CD4-positive, CD25-positive, alpha-beta regulatory T cell (primary cell): ENCODE data around the gene OSBPL3. TPM values are rescaled to one million over a fixed set of nuclear protein-coding genes. Genes with fewer than 3 reads are reported as not detected.

Experiments used
- ATAC-seq, 2 donors: fragments of 150-1000 bp; cut with Tn5 transposase; one replicate each; pipeline ENCODE4 v1.10.0; 2021; ENCODE audit warnings: low read depth in 2 of 2, moderate number of reproducible peaks in 2 of 2, moderate library complexity in 1 of 2
- DNase-seq, 3 donors: peaks; one replicate each; pipeline versions ENCODE4 v3.0.0 to v3.0.0-alpha.2; 2012 to 2022; ENCODE audit warnings: mixed read lengths in 1 of 3
- H3K27ac ChIP-seq: one replicate; pipeline ENCODE4 v1.7.0; 2013; ENCODE audit warnings: mild to moderate bottlenecking, low read length; ENCODE audit not compliant: insufficient read depth, poor library complexity, severe bottlenecking
- H3K27me3 ChIP-seq: one replicate; pipeline ENCODE4 v1.7.0; 2013; ENCODE audit warnings: low read length; ENCODE audit not compliant: control insufficient read depth, insufficient read depth
- H3K36me3 ChIP-seq: one replicate; pipeline ENCODE4 v1.7.0; 2013; ENCODE audit warnings: mild to moderate bottlenecking, low read length, moderate library complexity; ENCODE audit not compliant: control insufficient read depth, insufficient read depth
- H3K4me1 ChIP-seq: 2 replicates; pipeline ENCODE4 v1.7.0; 2013; ENCODE audit warnings: mild to moderate bottlenecking, low read length; ENCODE audit not compliant: insufficient read depth, control insufficient read depth, poor library complexity, severe bottlenecking
- H3K4me3 ChIP-seq: one replicate; pipeline ENCODE4 v1.7.0; 2013; ENCODE audit warnings: low read depth, mild to moderate bottlenecking, low read length, moderate library complexity
- H3K9me3 ChIP-seq, 2 experiments: 1 replicate in 1 of 2; 2 replicates in 1 of 2; pipeline ENCODE4 v1.7.0; 2013; ENCODE audit warnings: low read length in 2 of 2, mild to moderate bottlenecking in 1 of 2, moderate library complexity in 1 of 2; ENCODE audit not compliant: control insufficient read depth in 2 of 2
- H3K27ac Mint-ChIP-seq, 3 donors: one replicate each; pipeline ENCODE4 v1.8.0; 2020 to 2022; ENCODE audit warnings: mild to moderate bottlenecking in 3 of 3, mixed read lengths in 3 of 3, moderate library complexity in 2 of 3
- H3K27me3 Mint-ChIP-seq: one replicate; pipeline ENCODE4 v1.8.0; 2022; ENCODE audit warnings: mild to moderate bottlenecking, mixed read lengths
- H3K36me3 Mint-ChIP-seq: one replicate; pipeline ENCODE4 v1.8.0; 2020; ENCODE audit warnings: mixed read lengths
- H3K4me1 Mint-ChIP-seq, 4 donors: one replicate each; pipeline ENCODE4 v1.8.0; 2020 to 2022; ENCODE audit warnings: mixed read lengths in 4 of 4, mild to moderate bottlenecking in 1 of 4
- H3K4me3 Mint-ChIP-seq, 4 donors: one replicate each; pipeline ENCODE4 v1.8.0; 2020 to 2022; ENCODE audit warnings: mild to moderate bottlenecking in 4 of 4, mixed read lengths in 4 of 4, moderate library complexity in 3 of 4
- H3K9me3 Mint-ChIP-seq, 7 donors: one replicate each; pipeline ENCODE4 v1.8.0; 2020 to 2022; ENCODE audit warnings: mixed read lengths in 7 of 7, mild to moderate bottlenecking in 3 of 7, moderate library complexity in 2 of 7
- polyA plus RNA-seq, 4 donors: library from polyadenylated mRNA; unstranded; fragments of 300-500 nt; fragmentation: Illumina TruSeq; gene quantifications; one replicate each; pipeline ENCODE4 v1.2.3, GENCODE V29; 2021
- total RNA-seq: library from RNA; stranded (reverse); gene quantifications from one replicate; pipeline ENCODE4 v1.2.3, GENCODE V29; 2022

Gene OSBPL3
- total and polyA plus RNA-seq, 5 donors from 2014 or later: 9.1 to 43.0 (median 14.3) TPM

DNA sequence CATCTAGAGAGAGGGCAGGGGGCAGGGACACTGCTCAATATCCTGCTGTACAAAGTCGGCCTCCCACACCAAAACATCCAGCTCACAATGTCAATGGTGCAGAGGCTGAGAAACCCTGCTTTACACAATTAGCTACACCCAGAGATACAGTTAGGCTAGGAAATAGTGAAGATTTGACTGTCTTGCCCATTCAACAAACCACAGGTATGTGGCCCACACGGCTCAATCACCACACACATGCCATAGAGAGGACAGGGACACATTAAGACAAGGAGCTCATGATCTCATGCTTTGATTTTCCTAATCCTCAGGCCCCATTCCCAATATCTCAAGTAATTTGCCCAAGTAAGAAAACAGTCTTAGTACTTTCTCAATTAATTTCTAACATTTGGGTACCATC, 110.4 kb downstream of the OSBPL3 start:
- Mint-ChIP-seq H3K9me3 (no peaks in the 10 kb centered on the region), H3K27me3 (no peaks in the 10 kb centered on the region), H3K36me3 (peaks cover 45% of the 10 kb centered on the region), H3K4me3 (no peak overlapping the region), H3K27ac (no peak overlapping the region), H3K4me1 (peaks cover 0 to 22% (median 13%) of the 10 kb centered on the region in 4 donors)
- H3K4me3 ChIP-seq: no peak overlapping the region
- H3K27ac ChIP-seq: no peak overlapping the region
- no peaks in the 10 kb centered on the region for H3K9me3 ChIP-seq
- H3K36me3 ChIP-seq: peaks cover 44% of the 10 kb centered on the region
- DNase-seq (no peak), ATAC-seq (no peak)
- no peaks in the 10 kb centered on the region for H3K27me3 ChIP-seq
- H3K4me1 ChIP-seq: no peaks in the 10 kb centered on the region

DNA sequence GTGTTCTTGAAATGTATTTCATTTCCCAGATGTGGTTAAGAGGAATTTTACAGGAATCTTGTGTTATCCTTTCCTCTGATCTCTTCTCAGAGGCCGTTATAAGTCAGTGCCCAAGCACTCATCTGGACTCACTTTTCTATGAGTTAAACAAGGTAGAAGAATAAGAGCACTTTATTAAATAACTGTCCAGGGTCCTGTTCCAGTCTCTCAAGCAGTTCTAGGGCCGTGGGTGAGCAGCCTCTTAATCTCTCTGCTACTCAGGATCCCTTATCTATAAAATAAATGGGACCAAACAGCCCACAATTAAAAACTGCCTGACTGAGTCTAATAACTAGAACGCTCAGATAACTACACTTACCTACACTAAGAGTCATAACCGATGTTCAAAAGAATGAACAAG, 111.2 kb downstream of the OSBPL3 start:
- Mint-ChIP-seq H3K4me1 (peaks cover 0 to 22% (median 13%) of the 10 kb centered on the region in 4 donors), H3K27me3 (no peaks in the 10 kb centered on the region), H3K4me3 (no peak overlapping the region), H3K36me3 (peaks cover 50% of the 10 kb centered on the region), H3K9me3 (no peaks in the 10 kb centered on the region), H3K27ac (no peak overlapping the region)
- Histone ChIP-seq H3K27ac (no peak overlapping the region), H3K4me1 (no peaks in the 10 kb centered on the region), H3K36me3 (peaks cover 51% of the 10 kb centered on the region), H3K4me3 (no peak overlapping the region), H3K9me3 (no peaks in the 10 kb centered on the region), H3K27me3 (no peaks in the 10 kb centered on the region)
- ATAC-seq (no peak), DNase-seq (no peak)

DNA sequence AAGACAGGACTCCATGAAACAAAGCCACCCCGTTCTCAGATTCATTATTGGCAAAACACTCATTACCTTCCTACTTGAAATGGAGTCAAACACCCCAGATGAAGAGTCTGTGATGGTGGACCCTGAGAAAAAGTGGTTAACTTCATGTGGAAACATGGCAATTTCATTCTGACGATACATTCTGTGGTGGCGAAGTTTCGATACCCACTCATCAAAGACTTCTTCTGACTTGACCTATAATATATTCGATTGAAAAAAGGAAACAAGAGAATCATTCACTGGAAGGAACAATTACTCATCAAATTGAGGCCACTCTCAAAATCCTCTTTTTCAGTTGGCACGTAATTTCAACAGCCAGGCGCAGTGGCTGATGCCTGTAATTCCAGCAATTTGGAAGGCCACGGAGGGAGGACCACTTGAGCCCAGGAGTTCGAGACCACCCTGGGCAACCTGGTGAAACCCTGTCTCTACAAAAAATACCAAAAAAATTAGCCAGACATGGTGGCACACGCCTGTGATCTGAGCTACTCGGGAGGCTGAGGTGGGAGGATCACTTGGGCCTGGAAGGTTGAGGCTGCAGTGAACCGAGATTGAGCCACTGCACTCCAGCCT, 113.9 kb downstream of the OSBPL3 start:
- Histone ChIP-seq H3K27ac (no peak overlapping the region), H3K4me1 (no peaks in the 10 kb centered on the region), H3K36me3 (peaks cover 65% of the 10 kb centered on the region), H3K9me3 (no peaks in the 10 kb centered on the region), H3K27me3 (no peaks in the 10 kb centered on the region), H3K4me3 (no peak overlapping the region)
- H3K4me3 Mint-ChIP-seq: no peak overlapping the region
- peaks cover 0 to 17% (median 9%) of the 10 kb centered on the region in 4 donors for H3K4me1 Mint-ChIP-seq
- peak overlapping the region in 1 of 3 donors; percentile 26 for H3K27ac Mint-ChIP-seq
- H3K27me3 Mint-ChIP-seq: no peaks in the 10 kb centered on the region
- H3K9me3 Mint-ChIP-seq: no peaks in the 10 kb centered on the region
- peak in 1 of 3 donors; percentile 61 for DNase-seq
- no peak for ATAC-seq
- peaks cover 66% of the 10 kb centered on the region for H3K36me3 Mint-ChIP-seq

DNA sequence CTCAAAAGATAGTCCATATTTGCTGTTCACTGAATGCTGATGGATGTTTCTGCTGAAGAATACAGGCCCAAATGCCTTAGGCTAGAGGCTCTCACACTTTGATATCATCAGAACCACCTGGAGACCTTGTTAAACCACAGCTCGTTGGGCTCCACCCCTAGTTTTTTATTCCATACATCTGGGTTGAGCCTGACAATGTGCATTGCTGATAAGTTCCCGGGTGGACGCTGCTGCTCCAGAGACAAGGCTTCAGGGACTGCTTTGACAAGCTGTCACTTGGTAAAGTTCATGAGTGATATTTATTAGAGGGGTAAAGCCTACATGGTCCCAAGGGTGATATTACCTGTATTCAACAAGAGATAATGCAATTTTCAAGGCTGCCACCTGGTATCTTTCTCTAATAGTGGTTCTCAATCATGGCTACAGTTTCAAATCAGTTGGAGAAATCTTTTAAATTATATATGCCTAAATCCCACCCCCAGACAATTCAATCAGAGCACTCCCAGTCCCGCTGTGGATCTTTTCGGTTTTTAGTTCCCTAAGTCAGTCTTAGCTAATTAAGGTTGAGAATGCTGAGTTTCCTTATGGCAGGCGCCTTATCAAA, 115.7 kb downstream of the OSBPL3 start:
- no peaks in the 10 kb centered on the region for H3K4me1 ChIP-seq
- Mint-ChIP-seq H3K27me3 (no peaks in the 10 kb centered on the region), H3K4me1 (peaks cover 0 to 17% (median 7%) of the 10 kb centered on the region in 4 donors), H3K27ac (peak overlapping the region in 1 of 3 donors; percentile 54), H3K4me3 (no peak overlapping the region), H3K9me3 (no peaks in the 10 kb centered on the region), H3K36me3 (peaks cover 65% of the 10 kb centered on the region)
- DNase-seq (no peak), ATAC-seq (no peak)
- H3K4me3 ChIP-seq: no peak overlapping the region
- H3K27me3 ChIP-seq: no peaks in the 10 kb centered on the region
- no peaks in the 10 kb centered on the region for H3K9me3 ChIP-seq
- no peak overlapping the region for H3K27ac ChIP-seq
- H3K36me3 ChIP-seq: peaks cover 53% of the 10 kb centered on the region

DNA sequence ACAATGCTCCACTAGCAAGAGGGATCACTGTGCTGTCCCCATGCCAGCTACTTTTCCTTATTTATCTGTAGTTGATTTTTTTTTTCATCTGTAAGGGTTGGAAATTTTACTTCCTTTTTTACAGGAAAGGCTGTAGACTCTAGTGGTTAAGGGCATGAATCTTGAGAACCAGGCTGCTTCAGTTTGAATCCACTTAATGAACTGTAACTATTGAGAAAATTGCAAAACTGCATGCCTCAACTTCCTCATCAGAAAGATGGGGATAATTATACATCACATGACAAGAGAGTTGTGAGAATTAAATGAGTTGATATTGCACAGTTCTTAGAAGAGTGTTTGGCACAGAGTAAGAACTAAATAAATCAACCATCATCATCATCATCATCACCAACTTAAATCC, 116.4 kb downstream of the OSBPL3 start:
- Mint-ChIP-seq H3K4me1 (peaks cover 0 to 17% (median 5%) of the 10 kb centered on the region in 4 donors), H3K9me3 (no peaks in the 10 kb centered on the region), H3K27me3 (no peaks in the 10 kb centered on the region), H3K36me3 (peaks cover 68% of the 10 kb centered on the region), H3K4me3 (no peak overlapping the region), H3K27ac (no peak overlapping the region)
- Histone ChIP-seq H3K27me3 (no peaks in the 10 kb centered on the region), H3K9me3 (no peaks in the 10 kb centered on the region), H3K36me3 (peaks cover 52% of the 10 kb centered on the region), H3K4me1 (no peaks in the 10 kb centered on the region), H3K4me3 (no peak overlapping the region), H3K27ac (no peak overlapping the region)
- no peak for DNase-seq
- ATAC-seq: no peak

DNA sequence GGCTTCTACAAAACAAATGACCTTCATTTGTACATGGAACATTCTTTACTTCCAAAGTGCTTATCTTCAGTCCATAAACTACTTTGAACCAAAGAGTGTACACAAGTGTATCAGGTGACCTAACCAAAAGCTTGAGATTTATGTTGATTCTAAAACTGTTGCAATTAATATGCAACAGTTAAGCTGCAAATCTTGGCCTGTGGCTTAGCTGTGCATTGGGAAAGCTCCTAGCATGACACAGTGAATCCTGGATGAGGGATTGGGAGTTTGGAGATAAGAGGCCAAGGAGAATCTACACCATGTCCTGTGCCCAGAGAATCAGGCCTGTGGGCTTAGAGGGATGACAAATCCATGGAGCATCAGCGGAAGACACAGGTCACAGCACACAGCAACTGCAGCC, 117.5 kb downstream of the OSBPL3 start:
- H3K4me3 ChIP-seq: no peak overlapping the region
- H3K4me1 ChIP-seq: no peaks in the 10 kb centered on the region
- peaks cover 0 to 16% (median 3%) of the 10 kb centered on the region in 4 donors for H3K4me1 Mint-ChIP-seq
- H3K4me3 Mint-ChIP-seq: no peak overlapping the region
- peaks cover 47% of the 10 kb centered on the region for H3K36me3 ChIP-seq
- no peaks in the 10 kb centered on the region for H3K9me3 ChIP-seq
- peaks cover 61% of the 10 kb centered on the region for H3K36me3 Mint-ChIP-seq
- no peaks in the 10 kb centered on the region for H3K27me3 ChIP-seq
- peak overlapping the region in 1 of 3 donors; percentile 51 for H3K27ac Mint-ChIP-seq
- H3K9me3 Mint-ChIP-seq: no peaks in the 10 kb centered on the region
- no peaks in the 10 kb centered on the region for H3K27me3 Mint-ChIP-seq
- DNase-seq: no peak
- no peak for ATAC-seq
- H3K27ac ChIP-seq: no peak overlapping the region

DNA sequence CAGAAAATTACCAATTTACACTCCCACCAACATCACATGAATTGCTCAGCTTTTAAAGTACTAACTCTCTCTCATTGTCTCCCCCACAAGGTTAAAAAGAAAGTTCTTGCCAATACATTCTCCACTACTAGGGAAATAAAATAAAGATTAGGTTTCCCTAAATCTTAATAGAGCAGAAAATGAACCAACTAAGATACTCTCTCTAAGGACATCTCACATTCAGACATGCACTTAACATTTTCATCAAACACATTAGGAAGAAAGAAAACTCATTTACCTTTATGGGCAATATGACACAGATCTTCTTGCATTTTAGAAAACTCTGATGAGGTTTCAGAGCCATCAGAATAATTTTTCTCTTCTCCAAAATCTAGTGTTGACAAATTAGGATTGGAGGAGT, 118.6 kb downstream of the OSBPL3 start:
- ATAC-seq: no peak
- Histone ChIP-seq H3K4me3 (no peak overlapping the region), H3K36me3 (peaks cover 47% of the 10 kb centered on the region), H3K9me3 (no peaks in the 10 kb centered on the region), H3K27me3 (no peaks in the 10 kb centered on the region), H3K4me1 (no peaks in the 10 kb centered on the region), H3K27ac (no peak overlapping the region)
- Mint-ChIP-seq H3K27me3 (no peaks in the 10 kb centered on the region), H3K4me3 (peak overlapping the region in 1 of 4 donors; percentile 5), H3K27ac (no peak overlapping the region), H3K36me3 (peaks cover 59% of the 10 kb centered on the region), H3K9me3 (no peaks in the 10 kb centered on the region), H3K4me1 (peaks cover 0 to 9% (median 1%) of the 10 kb centered on the region in 4 donors)
- no peak for DNase-seq

DNA sequence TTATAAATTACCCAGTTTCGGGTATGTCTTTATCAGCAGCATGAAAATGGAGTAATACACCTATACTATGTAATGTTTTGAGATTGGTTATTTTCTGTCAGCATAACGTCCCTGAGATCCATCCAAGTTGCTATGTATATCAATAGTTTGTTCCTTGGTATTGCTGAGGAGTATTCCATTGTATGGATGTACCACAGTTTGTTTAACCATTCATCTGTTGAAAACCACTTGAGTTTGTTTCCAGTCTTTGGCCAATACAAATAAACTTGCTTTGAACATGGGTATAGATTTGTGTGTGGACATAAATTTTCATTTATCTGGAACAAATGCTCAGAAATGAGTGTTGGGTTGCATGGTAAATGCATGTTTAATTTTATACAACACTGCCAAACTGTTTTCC, 119.4 kb downstream of the OSBPL3 start:
- H3K27me3 ChIP-seq: no peaks in the 10 kb centered on the region
- H3K9me3 ChIP-seq: no peaks in the 10 kb centered on the region
- H3K4me1 Mint-ChIP-seq: peaks cover 0 to 8% (median 1%) of the 10 kb centered on the region in 4 donors
- H3K36me3 Mint-ChIP-seq: peaks cover 56% of the 10 kb centered on the region
- no peak overlapping the region for H3K27ac ChIP-seq
- DNase-seq (no peak), ATAC-seq (no peak)
- no peaks in the 10 kb centered on the region for H3K27me3 Mint-ChIP-seq
- H3K4me1 ChIP-seq: no peaks in the 10 kb centered on the region
- no peaks in the 10 kb centered on the region for H3K9me3 Mint-ChIP-seq
- no peak overlapping the region for H3K4me3 ChIP-seq
- no peak overlapping the region for H3K4me3 Mint-ChIP-seq
- peaks cover 43% of the 10 kb centered on the region for H3K36me3 ChIP-seq
- no peak overlapping the region for H3K27ac Mint-ChIP-seq
